ENCODE data around the gene IPPK.

GRCh38 chr9:92608241-92608908, 61.6 kb downstream of the IPPK start:
- TF ChIP-seq POLR2A (IDR thresholded peaks at IDR 0.05; ENCODE audit: low read depth, low read length) (no peak), POLR2AphosphoS5 (IDR thresholded peaks at IDR 0.05; ENCODE audit: low read depth, low read length) (no peak), TAF1 (IDR thresholded peaks at IDR 0.05; ENCODE audit: borderline replicate concordance, low read depth, low read length) (no peak)

Measured in GM12892 (cell line).